ENCODE data around the gene KCNK2. TPM values are rescaled to one million over a fixed set of nuclear protein-coding genes. Genes with fewer than 3 reads are reported as not detected.

Gene KCNK2
- total and polyA plus RNA-seq, 2 of the 4 experiments (the other 2 are of a cell fraction): 45.9 to 86.9 TPM

DNA sequence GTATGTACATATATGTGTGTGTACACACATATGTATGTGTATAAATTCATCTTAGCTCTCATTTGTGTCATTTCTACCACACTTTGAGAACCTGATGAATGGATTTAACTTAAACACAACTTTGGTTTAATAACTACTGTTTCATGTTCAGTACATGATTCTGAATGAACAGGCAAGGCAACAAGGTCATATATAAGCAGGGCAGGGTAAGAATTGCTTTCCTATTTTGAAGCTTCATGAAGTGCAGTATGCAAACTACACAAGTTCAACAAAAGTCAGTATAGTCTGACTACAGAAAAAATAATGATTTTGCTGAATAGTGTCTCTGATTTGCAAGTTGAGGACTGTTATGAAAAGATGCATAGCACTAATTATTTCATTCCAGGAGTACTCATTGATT lies 127.6 kb downstream of the KCNK2 start:
- H3K27ac ChIP-seq (ENCODE audit: insufficient read depth, low read length): no peak overlapping the region
- no peak overlapping the region for H4K91ac ChIP-seq (ENCODE audit: insufficient read depth, low read depth, low read length)
- H3K9me3 ChIP-seq (ENCODE audit: control insufficient read depth, insufficient read depth, low read length): no peaks in the 10 kb centered on the region
- H3K27me3 ChIP-seq (ENCODE audit: control insufficient read depth, insufficient read depth, low read length): no peaks in the 10 kb centered on the region
- H2BK5ac ChIP-seq (ENCODE audit: low read depth, low read length, poor library complexity, severe bottlenecking): no peak overlapping the region
- POLR2A ChIA-PET (ENCODE audit: unreplicated experiment): no interaction called here
- no peak overlapping the region for H4K5ac ChIP-seq (ENCODE audit: low read depth, low read length)
- H3K4ac ChIP-seq (ENCODE audit: low read depth, low read length): no peak overlapping the region
- H2AK9ac ChIP-seq (replicated peaks; ENCODE audit: low read depth, low read length, poor library complexity): no peak overlapping the region
- dilution Hi-C loops (cut with HindIII; ENCODE audit: low sequenced_read_pairs, unreplicated experiment) (no loop called here), intact Hi-C loops (cut with micrococcal nuclease) (no loop called here), in situ Hi-C loops (cut with MboI; ENCODE audit: low sequenced_read_pairs) (no loop called here)
- no peak overlapping the region for H3K18ac ChIP-seq (ENCODE audit: low read depth, low read length)
- H3K36me3 ChIP-seq (ENCODE audit: control insufficient read depth, insufficient read depth, low read length): no peaks in the 10 kb centered on the region
- no peak for ATAC-seq (ENCODE audit: low read depth)
- TF ChIP-seq, protein P1, sequence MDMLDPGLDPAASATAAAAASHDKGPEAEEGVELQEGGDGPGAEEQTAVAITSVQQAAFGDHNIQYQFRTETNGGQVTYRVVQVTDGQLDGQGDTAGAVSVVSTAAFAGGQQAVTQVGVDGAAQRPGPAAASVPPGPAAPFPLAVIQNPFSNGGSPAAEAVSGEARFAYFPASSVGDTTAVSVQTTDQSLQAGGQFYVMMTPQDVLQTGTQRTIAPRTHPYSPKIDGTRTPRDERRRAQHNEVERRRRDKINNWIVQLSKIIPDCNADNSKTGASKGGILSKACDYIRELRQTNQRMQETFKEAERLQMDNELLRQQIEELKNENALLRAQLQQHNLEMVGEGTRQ (IDR thresholded peaks at IDR 0.05; ENCODE audit: low read depth, low read length): no peak
- TF ChIP-seq, protein P2, sequence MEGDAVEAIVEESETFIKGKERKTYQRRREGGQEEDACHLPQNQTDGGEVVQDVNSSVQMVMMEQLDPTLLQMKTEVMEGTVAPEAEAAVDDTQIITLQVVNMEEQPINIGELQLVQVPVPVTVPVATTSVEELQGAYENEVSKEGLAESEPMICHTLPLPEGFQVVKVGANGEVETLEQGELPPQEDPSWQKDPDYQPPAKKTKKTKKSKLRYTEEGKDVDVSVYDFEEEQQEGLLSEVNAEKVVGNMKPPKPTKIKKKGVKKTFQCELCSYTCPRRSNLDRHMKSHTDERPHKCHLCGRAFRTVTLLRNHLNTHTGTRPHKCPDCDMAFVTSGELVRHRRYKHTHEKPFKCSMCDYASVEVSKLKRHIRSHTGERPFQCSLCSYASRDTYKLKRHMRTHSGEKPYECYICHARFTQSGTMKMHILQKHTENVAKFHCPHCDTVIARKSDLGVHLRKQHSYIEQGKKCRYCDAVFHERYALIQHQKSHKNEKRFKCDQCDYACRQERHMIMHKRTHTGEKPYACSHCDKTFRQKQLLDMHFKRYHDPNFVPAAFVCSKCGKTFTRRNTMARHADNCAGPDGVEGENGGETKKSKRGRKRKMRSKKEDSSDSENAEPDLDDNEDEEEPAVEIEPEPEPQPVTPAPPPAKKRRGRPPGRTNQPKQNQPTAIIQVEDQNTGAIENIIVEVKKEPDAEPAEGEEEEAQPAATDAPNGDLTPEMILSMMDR (conservative IDR thresholded peaks at IDR 0.05; ENCODE audit: low read depth, low read length): no peak
- TF ChIP-seq CEBPB (IDR thresholded peaks at IDR 0.05; ENCODE audit: low read depth, low read length) (no peak), SMC3 (IDR thresholded peaks at IDR 0.05; ENCODE audit: low read depth, low read length) (no peak), BHLHE40 (IDR thresholded peaks at IDR 0.05; ENCODE audit: low read depth, low read length) (no peak), RAD21 (IDR thresholded peaks at IDR 0.05; ENCODE audit: low read length) (no peak), MAZ (IDR thresholded peaks at IDR 0.05; ENCODE audit: borderline replicate concordance, low read depth, low read length) (no peak), CHD1 (IDR thresholded peaks at IDR 0.05; ENCODE audit: low read depth, low read length) (no peak), RFX5 (IDR thresholded peaks at IDR 0.05; ENCODE audit: low read depth, low read length) (no peak)
- H3K23ac ChIP-seq (ENCODE audit: low read depth, low read length): no peak overlapping the region
- H4K8ac ChIP-seq (ENCODE audit: low read depth in 2 of 2, low read length in 2 of 2): no peak overlapping the region
- no peak overlapping the region for H3K56ac ChIP-seq (ENCODE audit: extremely low read depth, insufficient read depth, low read length)
- H3K4me2 ChIP-seq (ENCODE audit: low read depth, low read length): no peak overlapping the region
- no peaks in the 10 kb centered on the region for H3K4me1 ChIP-seq (ENCODE audit: control insufficient read depth, insufficient read depth, low read length)
- DNase-seq: no peak
- H3K9ac ChIP-seq (ENCODE audit: low read depth, low read length): no peak overlapping the region
- H2BK120ac ChIP-seq (ENCODE audit: low read depth, low read length): no peak overlapping the region
- H2BK15ac ChIP-seq (ENCODE audit: low read depth, low read length): no peak overlapping the region
- H2BK20ac ChIP-seq (ENCODE audit: low read depth, low read length): no peak overlapping the region
- no peak overlapping the region for H3K4me3 ChIP-seq (ENCODE audit: insufficient read depth, low read depth, low read length)
- H3K79me1 ChIP-seq (ENCODE audit: low read depth in 1 of 2, low read length in 2 of 2): no peaks in the 10 kb centered on the region
- no peak overlapping the region for H2AK5ac ChIP-seq (ENCODE audit: low read depth, low read length)
- no TSS peak for BruUV-seq (replicated peaks)
- H2AFZ ChIP-seq (replicated peaks; ENCODE audit: low read length, poor library complexity): no peak overlapping the region
- H3K14ac ChIP-seq (replicated peaks; ENCODE audit: low read depth, low read length): no peak overlapping the region
- H4K20me1 ChIP-seq (ENCODE audit: insufficient read depth, low read length): no peaks in the 10 kb centered on the region
- CTCF ChIA-PET: no interaction called here
- no peaks in the 10 kb centered on the region; the same call in 1 of the 2 replicates for H3K9me1 ChIP-seq (ENCODE audit: insufficient read depth, low read length)
